GM20000 (cell line): ENCODE data around the gene PHACTR2.

ENCODE experiments used
- DNase-seq: peaks from one replicate; pipeline ENCODE4 v3.0.0; 2012; ENCODE audit warnings: low spot score
- CTCF ChIP-seq: IDR thresholded peaks from 2 replicates; pipeline ENCODE4 v1.5.1; 2012; ENCODE audit warnings: mild to moderate bottlenecking, control low read depth; ENCODE audit errors: extremely low read depth, missing control alignments

PHACTR2 gene

GRCh38 chr6:143758551-143758950 lies 80.8 kb downstream of the PHACTR2 start:
- DNase-seq, result no peak
- no peak for TF ChIP-seq CTCF

- TF ChIP-seq CTCF, result no peak
Measured at GRCh38 chr6:143759666-143760065, 81.9 kb downstream of the PHACTR2 start.

GRCh38 chr6:143761074-143761473 lies 83.3 kb downstream of the PHACTR2 start:
- no peak for TF ChIP-seq CTCF
- DNase-seq, result no peak

More at GRCh38 chr6:143759666-143760065, 81.9 kb downstream of the PHACTR2 start:
- DNase-seq, result no peak

GRCh38 chr6:143762126-143762525 lies 84.4 kb downstream of the PHACTR2 start:
- DNase-seq, result no peak
- TF ChIP-seq CTCF, result no peak

GRCh38 chr6:143765422-143766184 lies 87.8 kb downstream of the PHACTR2 start:
- DNase-seq, result no peak
- no peak for TF ChIP-seq CTCF

GRCh38 chr6:143766185-143766553 lies 88.4 kb downstream of the PHACTR2 start:
- no peak for TF ChIP-seq CTCF
- DNase-seq, result no peak

GRCh38 chr6:143767433-143767832 lies 89.7 kb downstream of the PHACTR2 start:
- no peak for TF ChIP-seq CTCF
- no peak for DNase-seq
